DMS79 treated with DMSO at 0.1 percent for 48 hours (cell line): Measurements from ENCODE around the gene TM2D3.
"Not testable (repeated sequence)": the region's sequence is repeated elsewhere in the genome, so short reads cannot be mapped to it uniquely, and the experiment has no call there.

ENCODE experiments used
- DNase-seq: peaks from one replicate; lab custom pipeline; 2025; lab: John Stamatoyannopoulos, UW

The TM2D3 gene

GRCh38 chr15:101657171-101657570 lies 5.0 kb upstream of the TM2D3 start:
- no peak for DNase-seq

- DNase-seq = not testable (repeated sequence)
Measured at GRCh38 chr15:101654624-101655337, 2.6 kb upstream of the TM2D3 start.

GRCh38 chr15:101654171-101654570 lies 2.0 kb upstream of the TM2D3 start:
- no peak for DNase-seq

- no peak for DNase-seq
Measured at GRCh38 chr15:101652786-101653430, 727 bp upstream of the TM2D3 start.

- no peak for DNase-seq
Measured at GRCh38 chr15:101651554-101652097, 555 bp downstream of the TM2D3 start.

- no peak for DNase-seq
Measured at GRCh38 chr15:101650145-101650544, 2.0 kb downstream of the TM2D3 start.

GRCh38 chr15:101648356-101648755 lies 3.8 kb downstream of the TM2D3 start:
- DNase-seq = no peak

GRCh38 chr15:101647251-101647650 lies 4.9 kb downstream of the TM2D3 start:
- DNase-seq = no peak

GRCh38 chr15:101646672-101647071 lies 5.5 kb downstream of the TM2D3 start:
- peak; percentile 22 for DNase-seq

- no peak for DNase-seq
Measured at GRCh38 chr15:101642361-101642760, 9.8 kb downstream of the TM2D3 start.

GRCh38 chr15:101641894-101642293 lies 10.3 kb downstream of the TM2D3 start:
- no peak for DNase-seq

- peak; percentile 20 for DNase-seq
Measured at GRCh38 chr15:101641129-101641764, 10.9 kb downstream of the TM2D3 start.

GRCh38 chr15:101639667-101640066 lies 12.5 kb downstream of the TM2D3 start:
- no peak for DNase-seq

GRCh38 chr15:101637919-101638318 lies 14.3 kb downstream of the TM2D3 start:
- no peak for DNase-seq

- no peak for DNase-seq
Measured at GRCh38 chr15:101637516-101637915, 14.7 kb downstream of the TM2D3 start.

- no peak for DNase-seq
Measured at GRCh38 chr15:101637038-101637437, 15.1 kb downstream of the TM2D3 start.

GRCh38 chr15:101635944-101636727 lies 16.0 kb downstream of the TM2D3 start:
- DNase-seq = no peak

- DNase-seq = no peak
Measured at GRCh38 chr15:101633356-101633755, 18.8 kb downstream of the TM2D3 start.

- not testable (repeated sequence) for DNase-seq
Measured at GRCh38 chr15:101626729-101627128, 25.5 kb downstream of the TM2D3 start.

GRCh38 chr15:101625980-101626379 lies 26.2 kb downstream of the TM2D3 start:
- DNase-seq = no peak

GRCh38 chr15:101625184-101625583 lies 27.0 kb downstream of the TM2D3 start:
- DNase-seq = no peak
